GM19328 (cell line): ENCODE results near the gene CARD14.

Source experiments
- ATAC-seq: cut with Tn5 transposase; IDR thresholded peaks from one replicate; pipeline ENCODE4 v1.9.1; 2021; ENCODE audit warnings: mild to moderate bottlenecking, moderate library complexity; ENCODE audit not compliant: unreplicated experiment

Gene CARD14

DNA sequence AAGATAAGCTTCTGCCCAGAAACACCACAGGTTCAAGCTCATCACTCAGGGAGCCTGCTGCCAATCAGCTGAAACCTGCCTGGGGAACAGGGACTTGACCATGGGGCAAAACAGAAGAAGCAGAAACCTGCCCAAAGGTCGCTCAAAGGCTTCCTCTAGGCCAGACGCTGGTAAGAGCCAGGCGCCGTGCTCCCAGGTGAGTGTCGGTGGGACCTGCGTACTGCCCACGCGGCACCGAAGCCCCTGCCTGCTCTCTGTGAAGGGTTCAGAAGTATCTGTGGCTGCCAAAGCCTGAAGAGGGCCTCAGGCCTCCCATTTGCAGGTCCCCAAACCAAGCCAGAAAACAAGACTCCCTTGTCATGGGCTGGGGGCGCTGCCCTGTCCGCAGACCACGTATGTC, 39.9 kb downstream of the CARD14 start:
- ATAC-seq, result no peak

DNA sequence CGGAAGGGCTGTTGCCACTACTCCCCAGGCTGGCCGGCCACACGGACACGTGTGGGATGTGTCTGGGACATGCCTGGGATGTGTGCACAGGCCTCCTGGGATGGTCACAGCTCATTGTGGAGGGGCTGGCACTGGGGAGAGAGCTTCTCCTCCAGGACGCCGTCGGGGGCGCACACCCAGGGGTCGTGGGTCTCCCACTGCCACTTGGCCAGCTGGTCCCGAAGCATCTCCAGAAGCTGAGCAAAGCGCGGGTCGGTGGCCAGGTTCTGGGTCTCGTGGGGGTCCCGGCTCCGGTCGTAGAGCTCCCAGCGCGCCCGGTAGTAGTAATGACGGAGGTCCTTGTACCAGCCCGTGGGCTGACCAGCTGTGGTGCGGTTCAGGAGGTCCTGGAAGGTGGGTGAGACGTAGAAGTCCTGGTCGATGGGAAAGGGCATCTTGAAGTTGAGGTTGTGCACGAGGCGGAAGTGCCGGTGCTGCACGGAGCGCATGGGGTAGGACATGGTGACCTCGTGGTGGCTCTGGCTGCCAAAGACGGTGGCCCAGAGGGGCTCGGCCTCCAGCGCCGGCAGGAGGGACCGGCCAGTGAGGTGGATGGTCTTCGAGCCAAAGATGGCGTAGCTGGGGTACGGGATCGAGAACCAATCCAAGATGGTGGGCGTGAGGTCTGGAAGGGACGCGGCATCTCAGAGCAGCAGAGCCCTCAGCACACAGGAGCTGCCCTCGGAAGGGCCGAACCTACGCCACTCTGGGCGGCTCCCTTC, 40.7 kb downstream of the CARD14 start:
- no peak for ATAC-seq

DNA sequence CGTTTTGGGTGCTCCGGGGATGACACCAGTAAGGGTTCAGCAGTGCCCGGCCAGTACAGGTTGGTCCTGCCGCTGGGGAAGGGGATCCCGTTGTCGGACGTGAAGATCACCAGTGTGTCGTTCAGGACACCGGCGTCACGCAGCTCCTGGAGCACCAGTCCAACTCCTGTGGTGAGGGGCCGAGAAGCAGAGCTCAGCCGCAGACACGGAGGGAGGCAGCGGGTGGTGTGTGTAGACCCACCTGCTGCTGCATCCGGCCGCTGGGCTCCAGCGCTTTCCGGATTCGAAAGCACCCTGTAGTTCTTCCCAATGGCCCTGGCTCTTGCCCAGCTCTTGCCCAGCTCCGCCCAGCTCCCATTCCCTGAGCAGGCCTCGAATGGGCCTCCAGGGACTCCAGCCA, 42.3 kb downstream of the CARD14 start:
- no peak for ATAC-seq

DNA sequence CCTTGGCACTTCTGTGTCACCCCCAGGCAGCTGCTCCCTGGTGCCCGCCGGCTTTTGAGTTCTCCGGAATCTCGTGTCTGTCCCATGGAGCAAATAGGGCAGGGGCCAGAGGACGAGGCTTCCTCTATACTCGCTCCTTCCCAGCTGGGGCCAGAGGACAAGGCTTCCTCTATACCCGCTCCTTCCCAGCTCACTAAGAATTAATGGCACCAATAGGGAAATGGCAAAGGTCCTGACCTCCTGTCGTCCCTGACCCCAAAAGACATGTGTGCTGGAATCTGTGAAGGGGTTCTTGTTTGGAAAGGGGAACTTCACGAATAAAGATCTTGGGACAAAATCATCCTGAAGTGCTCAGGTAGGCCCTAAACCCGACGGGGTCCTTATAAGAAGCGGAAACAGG, 42.7 kb downstream of the CARD14 start:
- ATAC-seq, result no peak

DNA sequence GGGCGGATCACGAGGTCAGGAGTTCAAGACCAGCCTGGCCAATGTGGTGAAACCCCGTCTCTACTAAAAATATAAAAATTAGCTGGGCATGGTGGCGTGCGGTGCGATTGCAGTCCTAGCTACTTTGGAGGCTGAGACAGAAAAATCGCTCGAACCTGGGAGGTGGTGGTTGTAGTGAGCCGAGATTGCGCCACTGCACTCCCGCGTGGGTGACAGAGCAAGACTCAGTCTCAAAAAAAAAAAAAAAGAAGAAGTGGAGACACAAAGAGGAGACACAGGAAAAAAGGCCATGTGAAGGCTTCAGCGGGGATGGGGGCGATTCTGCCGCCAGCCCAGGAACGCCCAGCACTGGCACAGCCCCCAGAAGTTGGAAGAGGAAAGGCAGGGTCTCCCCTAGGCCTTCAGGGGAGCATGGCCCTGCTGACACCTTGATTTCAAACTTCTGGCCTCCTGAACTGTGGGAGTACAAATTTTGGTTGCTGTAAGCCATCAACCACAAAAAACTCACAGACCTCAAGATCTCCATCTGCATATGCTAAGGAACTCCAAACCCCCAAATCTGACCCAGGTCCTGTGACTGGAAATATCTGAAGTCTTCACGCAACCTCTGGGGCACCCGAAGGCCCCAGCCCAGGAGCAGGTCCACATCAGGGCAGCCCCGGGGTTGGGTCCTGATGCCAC, 43.3 kb downstream of the CARD14 start:
- ATAC-seq, result no peak

DNA sequence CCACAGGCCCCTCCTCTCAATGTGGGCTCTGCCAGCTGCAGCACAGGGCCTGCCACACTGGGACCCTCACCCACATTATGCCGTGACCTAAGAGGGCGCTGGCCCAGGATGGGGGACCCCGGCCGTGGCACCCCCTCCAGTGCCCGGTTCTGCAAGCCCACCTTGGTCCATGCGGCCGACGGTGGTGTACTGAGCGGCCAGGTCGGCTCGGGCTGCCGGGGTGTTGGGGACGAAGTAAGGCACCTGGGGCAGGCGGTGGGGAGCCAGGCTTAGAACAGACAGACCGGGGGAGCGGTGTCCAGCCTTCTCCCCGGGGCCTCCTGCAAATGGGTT, 43.8 kb downstream of the CARD14 start:
- no peak for ATAC-seq

DNA sequence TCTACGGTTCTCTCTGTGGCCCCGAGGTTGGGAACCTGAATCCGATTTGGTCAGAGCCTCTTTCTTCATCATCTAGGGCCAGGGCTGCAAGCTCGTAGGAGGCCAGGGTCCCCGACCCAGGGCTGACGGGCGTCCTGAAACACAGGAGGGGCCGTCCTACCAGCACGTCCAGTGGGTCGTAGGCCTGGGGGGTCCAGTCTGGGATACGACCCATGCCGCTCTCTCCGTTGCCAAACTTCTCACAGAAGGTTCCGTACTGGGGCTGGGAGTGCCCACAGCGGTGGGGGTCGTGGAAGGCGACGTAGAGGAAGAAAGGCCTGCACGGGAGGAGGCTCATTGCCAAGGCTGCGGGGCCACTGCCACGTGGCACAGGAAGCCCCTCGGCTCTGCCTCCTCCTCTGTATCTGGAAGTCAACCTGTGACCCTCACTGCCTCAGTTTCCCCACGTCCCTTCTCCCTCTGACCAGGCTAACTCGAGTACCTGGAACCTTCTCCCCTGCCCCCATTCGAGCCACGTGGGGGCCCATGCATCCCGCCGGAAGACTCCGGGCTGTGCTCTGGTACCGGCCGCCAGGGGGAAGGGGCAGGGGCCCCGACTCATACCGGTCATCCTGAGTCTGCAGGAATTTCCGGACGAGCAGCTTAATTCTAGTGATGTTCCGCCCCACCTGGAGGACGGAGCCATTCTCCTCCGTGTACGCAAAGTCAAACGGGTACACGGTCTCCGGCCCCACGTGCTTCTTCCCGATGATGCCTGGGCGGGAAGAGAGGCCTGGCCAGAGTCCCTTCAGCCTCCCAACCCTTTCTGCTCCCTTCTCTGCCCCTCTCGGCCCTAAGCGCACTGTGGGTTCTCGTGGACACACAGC, 44.4 kb downstream of the CARD14 start:
- no peak for ATAC-seq

DNA sequence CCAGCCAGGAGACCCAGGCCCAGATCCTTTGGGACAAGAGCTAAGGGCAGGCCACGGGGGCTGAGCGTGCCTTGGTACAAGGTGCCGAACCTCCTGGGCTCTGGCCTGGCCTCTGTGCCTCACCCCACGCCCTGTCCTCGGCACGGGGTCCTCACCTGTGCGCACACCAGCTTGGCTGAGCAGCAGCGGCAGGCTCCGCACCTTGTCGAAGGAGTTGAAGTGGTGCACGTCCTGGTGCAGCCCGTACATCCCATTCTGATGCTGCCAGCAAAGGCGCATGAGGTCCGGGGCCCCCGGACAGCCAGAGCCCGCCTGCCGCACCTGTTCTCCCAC, 45.0 kb downstream of the CARD14 start:
- no peak for ATAC-seq

DNA sequence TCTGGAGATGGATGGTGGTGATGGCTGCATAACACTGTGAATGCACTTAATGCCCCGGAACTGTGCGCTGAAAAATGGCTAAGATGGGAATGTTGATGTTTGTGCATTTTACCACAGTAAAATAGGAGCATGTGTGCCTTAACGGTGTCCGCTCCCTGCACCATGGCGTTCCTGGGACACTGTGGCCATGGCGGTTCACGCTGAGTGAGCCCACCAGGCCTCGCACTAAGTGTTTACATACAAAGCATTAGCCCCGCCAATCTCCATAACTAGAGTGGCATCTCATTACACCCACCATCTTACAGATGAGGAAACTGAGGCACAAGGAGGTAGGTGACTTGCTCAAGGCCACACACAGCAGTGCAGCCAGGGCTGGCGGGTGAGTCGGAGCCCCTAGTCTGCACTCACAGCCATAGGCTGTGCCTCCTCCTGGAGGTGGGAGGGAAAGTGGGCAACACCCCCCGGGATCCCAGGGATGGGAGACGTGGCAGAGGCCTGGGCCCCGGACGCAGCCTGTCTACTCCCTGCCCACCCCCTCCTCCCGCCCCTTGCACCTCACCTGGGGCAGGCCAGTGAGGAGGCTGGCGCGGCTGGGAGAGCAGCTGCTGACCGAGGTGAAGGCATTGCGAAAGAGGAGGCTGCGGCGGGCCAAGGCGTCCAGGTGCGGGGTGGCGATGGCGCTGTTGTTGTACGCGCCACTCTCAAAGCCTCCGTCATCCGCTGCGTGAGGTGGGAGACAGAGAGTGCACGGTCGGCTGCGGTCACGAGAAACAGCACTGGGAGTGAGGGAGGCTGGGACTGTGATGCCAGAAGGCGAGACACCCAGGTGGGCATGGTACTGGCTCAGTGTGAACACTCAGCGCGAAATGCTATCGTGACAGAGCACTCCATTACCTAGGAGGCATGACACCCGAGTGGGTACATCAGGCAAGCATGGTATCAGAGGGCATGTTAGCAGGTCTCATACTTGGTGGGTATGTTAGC, 46.9 kb downstream of the CARD14 start:
- ATAC-seq, result no peak

DNA sequence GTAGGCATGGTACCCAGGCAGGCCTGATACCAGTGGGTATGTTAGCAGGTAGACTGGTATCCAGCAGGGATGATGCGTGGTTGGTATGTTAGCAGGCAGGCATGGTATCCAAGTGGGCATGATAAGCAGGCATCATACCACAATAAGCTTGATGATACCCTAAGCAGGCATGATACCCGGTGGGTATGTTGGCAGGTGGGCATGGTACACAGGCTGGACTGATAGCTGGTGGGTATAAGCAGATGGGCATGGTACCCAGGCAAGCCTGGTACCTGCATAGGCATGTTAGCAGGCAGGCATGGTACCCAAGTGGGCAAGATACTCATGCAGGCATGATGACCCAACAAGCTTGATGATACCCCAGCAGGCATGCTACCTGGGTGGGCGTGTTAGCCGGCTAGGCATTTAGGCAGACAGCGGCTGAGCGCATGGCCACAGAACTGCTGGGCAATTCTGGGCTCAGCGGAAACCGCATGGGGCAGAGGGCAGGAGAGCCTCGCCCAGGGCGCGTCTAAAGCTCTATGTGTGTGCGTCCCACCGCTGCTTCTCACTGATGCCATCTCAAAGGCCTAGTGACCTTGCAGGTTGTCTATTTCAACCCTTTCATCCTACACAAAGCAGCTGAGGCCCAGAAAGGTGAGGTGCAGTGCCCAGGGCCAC, 48.0 kb downstream of the CARD14 start:
- ATAC-seq, result no peak

DNA sequence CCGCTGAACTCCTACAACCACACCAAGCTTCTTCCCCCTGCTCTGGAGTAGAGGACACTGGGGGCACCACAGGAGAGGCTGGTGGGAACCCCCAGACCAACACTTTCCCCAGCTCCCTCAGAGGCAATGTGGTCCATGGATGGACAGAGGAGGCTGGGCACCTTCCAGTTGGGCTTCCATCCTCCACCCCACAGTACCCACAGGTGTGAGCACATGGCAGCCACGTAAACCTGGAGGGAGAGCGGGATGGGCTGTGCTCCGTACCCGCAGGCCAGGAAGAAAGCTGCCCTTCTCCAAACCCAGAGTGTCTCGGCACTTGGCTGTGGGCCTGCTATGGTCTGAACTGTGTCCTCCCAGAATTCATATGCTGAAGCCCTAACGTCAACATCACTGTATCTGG, 48.6 kb downstream of the CARD14 start:
- ATAC-seq, result no peak

DNA sequence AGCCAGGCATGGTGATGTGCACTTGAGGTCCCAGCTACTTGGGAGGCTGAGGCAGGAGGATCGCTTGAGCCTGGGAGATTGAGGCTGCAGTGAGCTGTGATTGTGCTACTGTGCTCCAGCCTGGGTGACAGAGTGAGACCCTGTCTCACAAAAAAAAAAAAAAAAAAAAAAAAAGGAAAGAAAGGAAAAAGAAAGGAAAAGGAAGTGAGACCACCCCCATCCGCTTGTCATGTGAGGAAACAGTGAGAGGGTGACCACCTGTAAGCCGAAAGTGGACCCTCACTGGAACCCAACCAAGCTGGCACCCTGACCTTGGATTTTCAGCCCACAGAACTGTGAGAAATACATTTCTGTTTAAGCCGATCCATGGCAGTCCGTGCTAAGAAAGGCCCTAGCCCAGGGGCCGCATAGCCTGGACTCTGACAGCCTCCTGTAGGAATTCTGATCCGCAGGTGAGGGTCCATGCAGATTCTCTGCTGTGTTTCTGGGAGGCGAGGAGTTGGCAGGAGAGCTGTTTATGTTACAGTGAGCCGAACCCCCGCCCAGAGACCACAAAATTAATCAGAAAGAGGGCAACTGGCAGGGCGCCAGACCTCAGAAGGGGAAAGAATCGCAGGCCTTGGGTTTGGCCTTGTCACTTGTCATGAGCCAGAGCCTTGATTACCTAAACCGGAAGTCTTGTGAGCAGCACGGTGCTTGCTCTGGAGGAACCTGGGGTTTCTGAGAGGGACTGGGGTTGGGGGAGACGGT, 49.4 kb downstream of the CARD14 start:
- ATAC-seq, result no peak

DNA sequence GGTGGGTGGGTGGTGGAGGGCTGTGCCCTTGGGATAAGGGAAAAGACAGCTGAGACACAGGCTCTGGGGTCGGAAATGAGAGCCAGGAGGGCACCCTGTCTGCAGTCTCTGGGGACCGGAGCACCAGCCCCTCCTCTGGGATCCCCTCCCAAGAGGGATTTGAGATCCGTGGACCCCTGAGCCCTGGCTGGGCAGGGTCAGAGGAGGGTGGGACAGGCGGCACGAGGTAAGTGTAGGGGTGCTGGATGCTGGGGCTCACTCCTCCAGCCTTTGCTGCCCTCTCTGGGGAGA, 49.9 kb downstream of the CARD14 start:
- ATAC-seq, result no peak

DNA sequence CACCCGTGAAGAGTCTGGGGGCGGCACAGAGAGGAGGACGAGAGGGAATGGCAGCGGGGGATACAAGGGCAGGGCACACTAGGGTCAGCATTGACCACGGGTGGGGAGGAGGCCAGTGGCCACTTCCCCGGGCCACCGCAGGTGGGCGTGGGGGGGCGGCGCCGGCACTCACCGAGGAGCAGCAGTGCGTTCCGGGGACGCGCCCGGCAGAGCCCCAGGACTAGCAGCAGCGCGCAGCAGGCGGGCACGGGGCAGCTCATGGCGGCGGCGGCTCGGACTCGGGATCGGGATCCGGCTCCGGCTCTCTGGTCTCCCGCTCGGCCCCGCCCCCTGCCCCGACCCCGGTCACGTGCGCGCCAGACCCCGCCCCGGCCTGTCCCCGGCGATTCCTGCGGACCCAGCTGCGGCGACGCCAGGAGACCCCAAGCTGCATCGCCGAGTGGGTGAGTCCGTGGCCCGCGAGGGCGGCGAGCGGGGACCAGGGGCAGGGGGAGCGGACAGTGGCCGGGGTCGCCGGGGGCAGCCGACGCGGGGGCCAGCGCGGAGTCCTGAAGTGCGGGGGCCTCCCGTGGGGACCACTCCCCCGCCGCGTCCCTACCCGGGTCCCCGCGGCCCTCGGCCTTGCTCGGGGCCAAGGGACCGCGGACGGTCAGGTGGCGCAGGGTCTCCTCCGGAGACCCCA, 50.4 kb downstream of the CARD14 start, which contains the start of the genes SGSH and SLC26A11:
SGSH (minus strand) TSS at position 280 of the 682 bp plus-strand sequence; CDS start at position 260, 20 bp downstream.
SLC26A11 (plus strand) TSS at position 374 of the 682 bp plus-strand sequence. CDS start 1,134 bp downstream, outside the sequence.
- no peak for ATAC-seq

DNA sequence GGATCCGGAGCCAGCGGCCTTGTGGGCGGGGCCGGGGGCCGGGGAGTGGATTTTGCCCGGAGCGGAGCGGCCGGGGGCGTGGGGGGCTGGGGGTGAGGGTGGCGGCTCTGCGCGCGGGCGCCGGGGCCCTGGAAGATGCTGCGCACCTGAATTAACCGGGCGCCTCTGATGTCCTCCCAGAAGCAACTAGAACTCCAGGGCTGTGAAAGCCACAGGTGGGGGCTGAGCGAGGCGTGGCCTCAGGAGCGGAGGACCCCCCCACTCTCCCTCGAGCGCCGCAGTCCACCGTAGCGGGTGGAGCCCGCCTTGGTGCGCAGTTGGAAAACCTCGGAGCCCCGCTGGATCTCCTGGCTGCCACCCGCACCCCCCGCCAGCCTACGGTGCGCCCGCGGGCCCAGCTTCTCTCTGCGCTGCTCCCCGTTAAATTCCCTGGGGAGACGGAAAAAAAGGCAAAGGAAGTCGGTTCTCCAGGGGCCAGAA, 50.9 kb downstream of the CARD14 start:
- ATAC-seq, result no peak

DNA sequence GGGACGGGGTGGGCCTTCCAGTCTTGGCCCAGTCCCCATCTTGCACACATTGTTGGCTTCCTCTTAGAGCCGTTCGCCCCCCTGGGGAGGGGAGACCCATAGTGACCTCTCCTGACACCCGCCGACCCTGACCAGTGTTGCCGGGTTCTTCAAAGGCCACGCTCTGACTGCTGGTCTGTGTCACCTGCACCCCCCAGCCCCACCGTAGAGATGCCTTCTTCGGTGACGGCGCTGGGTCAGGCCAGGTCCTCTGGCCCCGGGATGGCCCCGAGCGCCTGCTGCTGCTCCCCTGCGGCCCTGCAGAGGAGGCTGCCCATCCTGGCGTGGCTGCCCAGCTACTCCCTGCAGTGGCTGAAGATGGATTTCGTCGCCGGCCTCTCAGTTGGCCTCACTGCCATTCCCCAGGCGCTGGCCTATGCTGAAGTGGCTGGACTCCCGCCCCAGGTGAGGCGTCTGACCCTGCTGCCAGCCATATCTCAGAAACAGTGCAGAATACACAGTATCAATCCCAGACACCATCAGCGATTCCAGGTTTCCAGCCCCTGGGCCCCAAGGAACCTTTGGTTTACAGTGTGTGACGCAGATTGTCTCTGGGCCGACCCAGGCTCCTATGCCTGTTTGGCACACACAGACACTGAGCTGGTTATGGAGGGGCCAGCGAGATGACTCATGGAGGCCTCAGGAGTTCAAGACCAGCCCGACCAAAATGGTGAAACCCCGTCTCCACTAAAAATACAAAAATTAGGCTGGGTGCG, 51.7 kb downstream of the CARD14 start:
- ATAC-seq, result no peak

DNA sequence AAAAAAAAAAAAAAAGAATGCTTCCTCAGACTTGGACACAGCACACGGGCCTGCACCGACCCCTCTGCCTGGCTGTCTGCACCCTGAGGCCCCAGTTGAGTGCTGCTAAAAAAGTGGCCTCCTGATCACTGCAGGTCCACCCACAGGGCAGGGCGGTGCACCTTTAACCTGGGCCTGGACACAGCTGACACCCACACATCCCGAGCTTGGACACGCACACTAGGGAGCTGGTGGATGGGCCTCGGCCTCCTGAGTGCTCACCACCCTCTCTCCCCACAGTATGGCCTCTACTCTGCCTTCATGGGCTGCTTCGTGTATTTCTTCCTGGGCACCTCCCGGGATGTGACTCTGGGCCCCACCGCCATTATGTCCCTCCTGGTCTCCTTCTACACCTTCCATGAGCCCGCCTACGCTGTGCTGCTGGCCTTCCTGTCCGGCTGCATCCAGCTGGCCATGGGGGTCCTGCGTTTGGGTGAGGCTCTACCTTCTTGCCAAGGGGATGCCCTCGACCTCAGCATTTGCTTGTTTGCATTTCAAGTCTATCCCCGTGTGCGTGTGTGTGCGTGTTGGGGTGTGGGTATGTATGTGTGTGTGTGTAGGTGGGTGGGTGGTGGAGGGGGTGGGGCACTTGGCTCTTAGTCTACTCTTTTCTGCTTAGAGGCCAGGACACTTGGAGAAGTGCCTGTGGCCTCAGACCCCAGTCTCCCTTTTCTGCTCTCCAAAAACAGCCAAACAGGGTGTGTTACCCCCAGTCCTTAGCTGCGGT, 52.7 kb downstream of the CARD14 start:
- ATAC-seq, result no peak
